Stimulated activated CD4-positive, alpha-beta T cell treated with anti-CD3 and anti-CD28 coated beads, Interleukin-15, amount 100 ng/mL, for 1 hour (primary cell): Measurements from ENCODE around the gene SMAD9.

ENCODE experiments used
- DNase-seq, 2 donors: peaks; one replicate each; pipeline ENCODE4 v3.0.0-alpha.2; 2020; ENCODE audit warnings: low read depth in 1 of 2, low spot score in 1 of 2

Gene SMAD9

DNA sequence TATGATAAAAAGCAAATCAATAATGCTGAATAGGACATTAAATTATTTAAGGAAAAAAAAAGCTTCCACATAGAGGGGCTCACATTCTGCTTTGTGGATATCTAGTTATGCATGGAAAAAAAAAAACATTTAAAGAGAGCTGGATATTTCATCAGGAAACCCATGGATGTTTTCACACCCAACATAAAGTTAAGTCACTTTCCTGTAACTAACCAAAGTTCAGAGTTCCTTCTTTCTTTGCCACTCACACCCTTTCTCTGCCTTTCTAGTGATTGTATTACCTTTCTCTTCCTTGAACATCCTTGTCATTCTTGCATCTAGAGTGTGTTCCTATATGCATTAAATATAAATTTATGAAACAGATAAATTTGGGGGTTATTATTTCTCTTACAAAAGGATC lies 53.8 kb downstream of the SMAD9 start:
- no peak for DNase-seq

DNA sequence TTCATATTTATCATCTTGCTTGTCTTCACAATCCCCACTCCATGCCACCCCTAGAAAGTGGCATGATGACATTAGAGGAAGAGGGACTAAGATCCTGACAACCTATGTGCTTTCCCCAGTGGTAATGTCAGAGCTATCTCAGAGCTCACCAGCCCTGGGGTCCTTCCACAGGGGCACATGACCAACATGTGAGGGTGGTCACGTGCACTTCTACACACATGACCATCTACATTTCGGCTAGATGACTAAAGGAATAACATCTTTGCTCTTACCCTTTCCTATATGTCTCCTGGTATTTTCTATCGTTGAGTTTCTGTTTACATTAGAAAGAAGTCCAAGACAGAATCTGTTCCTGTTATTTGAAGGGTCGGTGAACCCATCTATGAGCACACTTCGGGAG lies 54.8 kb downstream of the SMAD9 start:
- DNase-seq, result no peak

DNA sequence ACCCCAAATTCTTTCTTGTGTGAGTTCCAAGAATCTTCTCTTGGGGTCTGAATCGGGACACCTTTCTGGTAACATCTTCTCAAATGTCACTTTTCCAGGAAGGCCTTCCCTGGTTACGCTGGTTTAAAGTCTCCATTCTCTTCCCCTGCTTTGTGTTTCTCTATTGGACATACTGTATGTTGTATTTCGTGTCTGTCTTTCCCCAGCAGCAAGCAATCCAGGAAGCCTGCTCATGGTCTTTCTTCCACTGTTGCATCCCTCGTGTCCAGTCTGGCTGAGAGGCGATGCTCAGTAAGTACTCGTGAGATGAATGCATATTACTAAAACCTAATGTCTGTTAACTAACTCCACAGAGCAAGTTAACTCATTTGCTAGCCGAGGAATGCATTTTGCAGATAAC lies 57.3 kb downstream of the SMAD9 start:
- no peak for DNase-seq

DNA sequence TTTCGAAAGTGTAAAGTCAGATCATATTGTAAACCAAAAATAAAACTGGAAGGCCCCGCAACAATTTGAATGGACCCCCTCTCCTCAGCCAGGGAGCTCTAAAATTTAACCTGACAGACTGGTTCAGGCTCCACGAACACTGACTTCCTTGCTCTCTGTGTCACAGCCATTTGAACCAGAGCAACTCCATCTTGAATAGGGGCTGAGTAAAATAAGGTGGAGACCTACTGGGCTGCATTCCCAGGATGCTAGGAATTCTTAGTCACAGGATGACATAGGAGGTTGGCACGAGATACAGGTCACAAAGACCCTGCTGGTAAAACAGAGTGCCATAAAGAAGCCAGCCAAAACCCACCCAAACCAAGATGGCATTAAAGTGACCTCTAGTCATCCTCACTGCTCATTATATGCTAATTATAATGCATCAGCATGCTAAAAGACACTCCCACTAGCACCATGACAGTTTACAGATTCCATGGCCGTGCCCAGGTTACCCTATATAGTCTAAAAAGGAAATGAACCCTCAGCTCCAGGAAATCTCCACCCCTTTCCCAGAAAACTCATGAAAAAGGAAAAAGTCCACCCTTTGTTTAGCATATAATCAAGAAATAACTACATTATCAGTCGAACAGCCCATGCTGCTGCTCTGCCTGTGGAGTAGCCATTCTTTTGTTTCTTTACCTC lies 57.9 kb downstream of the SMAD9 start:
- DNase-seq, result no peak

DNA sequence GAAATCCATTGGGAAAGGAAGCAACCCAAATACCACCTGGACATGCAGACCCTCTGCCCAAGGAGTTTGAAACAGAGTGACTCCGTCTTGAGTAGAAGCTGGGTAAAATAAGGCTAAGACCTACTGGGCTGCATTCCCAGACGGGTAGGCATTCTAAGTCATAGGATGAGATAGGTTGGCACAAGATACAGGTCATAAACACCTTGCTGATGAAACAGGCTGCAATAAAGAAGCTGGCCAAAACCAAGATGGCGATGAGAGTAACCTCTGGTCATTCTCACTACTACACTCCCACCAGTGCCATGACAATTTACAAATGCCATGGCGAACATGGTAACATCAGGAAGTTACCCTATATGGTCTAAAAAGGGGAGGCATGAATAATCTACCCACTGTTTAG lies 60.8 kb downstream of the SMAD9 start:
- DNase-seq, result no peak

DNA sequence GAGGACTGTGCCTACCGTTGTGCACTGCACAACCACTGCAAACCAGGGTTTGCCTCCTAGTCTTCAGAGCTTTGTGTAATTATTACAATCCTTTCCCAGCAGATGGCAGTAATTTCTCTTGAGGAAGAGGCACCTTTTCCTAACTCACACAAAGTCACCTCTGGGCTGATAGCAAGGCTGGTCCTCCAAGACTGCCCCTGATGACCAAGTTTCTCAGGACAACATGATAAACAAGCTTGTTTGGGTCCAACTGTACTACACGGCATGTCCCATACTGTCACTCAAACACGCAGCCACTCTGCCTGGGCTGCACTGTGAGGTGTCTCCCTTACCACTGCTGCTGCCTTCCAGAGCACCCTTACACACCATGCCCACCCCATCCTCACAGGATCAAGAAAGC lies 61.7 kb downstream of the SMAD9 start:
- no peak for DNase-seq

DNA sequence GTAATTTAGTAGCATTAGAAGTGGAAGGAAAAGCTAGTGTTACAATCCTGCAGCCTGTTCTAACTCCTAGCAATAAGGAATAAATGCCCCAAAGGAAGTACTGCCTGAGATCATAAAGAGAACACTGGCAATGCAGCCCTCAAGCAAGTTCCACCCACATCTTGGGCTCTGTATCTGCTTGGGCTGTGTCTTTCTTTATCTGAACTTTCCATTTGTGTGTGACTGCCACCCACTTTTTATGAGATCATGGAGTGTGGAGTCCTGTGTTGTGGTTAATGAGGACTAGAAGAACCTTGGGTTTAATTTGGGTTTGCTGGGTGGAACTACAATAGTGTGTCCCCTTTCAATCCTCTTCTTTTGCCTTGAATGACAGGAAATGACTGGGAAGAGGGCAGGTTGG lies 62.8 kb downstream of the SMAD9 start:
- DNase-seq, result no peak

DNA sequence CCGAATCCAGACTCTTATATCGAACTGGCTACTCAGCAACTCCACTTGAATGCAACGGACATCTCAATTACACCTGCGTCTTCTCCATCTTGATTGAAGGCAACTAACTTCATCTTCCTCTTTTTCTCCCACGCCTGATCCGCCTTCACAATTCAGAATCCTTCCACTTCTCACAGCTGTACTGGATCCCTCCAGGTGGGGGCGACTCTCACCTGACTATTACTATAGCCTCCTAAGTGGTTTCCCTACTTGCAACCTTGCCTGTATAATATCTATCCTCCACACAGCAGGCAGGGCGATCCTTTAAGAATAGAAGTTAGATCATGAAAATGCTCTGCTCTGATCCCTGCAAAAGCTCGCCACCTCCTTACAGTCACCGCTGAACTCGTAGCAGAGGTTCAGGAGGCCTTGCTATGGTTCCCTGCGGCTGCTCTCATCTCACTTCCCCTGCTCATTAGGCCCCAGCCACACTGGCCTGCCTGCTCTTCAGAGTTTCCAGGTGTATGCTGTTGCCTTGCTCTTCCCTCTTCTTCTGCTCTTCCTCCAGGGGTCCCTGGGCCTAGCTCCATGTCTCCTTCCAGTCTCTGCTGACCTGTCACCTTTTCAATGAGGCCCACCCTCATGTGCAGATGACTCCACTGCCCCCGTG lies 69.1 kb downstream of the SMAD9 start:
- DNase-seq, result no peak

DNA sequence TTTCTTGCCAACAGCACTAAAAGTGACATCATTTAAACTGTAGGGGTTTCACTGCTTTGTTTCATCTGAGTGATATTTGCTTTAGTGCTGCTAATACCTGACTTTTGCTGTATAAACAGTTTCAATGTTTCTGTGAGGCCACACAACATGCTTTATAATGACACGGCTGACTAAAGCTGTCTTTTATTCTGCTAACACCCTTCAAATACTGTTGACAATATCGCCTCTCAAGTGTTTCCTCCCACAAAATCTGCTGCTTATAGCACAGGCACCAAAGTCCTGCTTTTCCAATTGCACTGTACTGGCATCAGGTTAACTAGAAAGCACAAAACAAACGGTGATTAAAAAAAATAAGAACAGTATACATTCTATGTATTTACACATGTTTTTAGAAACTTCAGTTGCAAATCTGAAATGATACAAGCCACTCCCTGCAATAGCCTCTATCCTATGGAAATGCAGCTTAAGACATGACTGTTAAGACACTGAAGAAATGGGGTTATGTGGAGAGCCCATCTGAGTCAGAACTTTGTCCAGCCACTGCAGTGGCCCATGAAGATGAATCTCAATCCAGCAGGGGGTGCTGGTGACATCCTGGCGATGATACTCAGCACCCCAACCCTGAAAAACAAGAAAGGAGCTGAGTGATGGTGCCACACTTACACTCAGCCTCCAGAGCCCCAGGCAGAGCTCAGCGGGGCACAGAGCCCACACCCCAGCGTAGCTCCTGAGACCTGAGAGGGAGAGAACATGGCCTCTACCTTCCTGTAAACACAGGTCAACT lies 71.6 kb downstream of the SMAD9 start:
- no peak for DNase-seq

DNA sequence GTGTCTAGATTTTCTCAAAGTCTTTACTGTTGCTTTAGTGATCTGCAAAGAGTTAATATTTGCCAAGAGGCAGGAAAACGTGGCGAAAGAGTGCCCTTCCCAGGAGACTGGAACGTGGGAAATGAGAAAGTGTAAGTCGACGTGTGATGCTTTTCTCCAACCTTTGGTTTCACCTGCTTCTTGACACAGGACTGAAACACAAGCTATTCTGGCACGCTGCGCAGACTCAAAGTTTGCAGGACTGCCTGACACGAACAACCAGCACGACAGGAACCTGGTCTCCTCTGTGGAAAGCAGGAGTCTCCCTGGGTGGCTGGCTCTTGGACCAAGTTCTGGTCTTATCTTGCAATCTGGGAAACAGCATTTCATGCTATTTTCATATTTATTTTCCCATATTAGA lies 72.4 kb downstream of the SMAD9 start:
- DNase-seq, result no peak

DNA sequence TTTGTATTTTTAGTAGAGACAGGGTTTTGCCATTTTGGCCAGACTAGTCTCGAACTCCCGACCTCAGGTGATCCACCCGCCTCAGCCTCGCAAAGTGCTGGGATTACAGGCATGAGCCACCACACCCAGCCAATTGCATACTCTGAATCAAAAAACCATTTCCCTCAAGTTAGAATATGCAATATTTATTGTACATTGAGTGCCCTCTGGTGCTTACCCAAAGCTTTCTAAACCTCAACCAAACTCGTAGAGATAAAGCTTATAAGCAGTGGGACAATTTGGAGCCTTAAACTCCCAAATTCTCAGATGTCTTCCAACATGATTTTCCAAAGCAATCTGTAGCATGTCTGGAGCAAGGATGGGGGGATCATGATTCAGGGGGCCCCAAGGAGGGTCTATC lies 78.6 kb downstream of the SMAD9 start:
- DNase-seq, result no peak

DNA sequence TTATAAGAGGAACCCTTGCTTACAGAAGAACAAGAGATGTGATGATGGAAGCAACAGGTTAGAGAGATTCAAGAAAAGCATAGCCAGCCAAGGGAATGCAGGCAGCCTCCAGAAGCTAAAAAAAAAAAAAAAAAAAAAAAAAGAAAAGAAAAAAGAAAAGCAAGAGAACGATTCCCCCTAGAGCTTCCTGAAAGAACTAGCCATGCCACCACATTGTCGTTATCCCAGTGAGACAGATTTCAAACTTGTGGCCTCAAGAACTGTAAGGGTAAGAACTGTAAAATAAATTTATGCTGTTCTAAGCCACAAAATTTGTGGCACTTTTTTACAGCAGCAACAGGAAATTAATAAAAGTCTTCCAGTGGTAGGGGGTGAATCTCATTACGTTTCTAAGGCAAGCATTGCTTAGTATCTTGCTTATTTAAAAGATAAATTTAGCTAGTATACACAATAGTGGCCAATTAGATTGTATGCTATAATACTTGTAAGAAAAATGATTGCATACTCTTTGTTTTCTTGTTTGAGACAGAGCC lies 79.3 kb downstream of the SMAD9 start:
- DNase-seq, result no peak

DNA sequence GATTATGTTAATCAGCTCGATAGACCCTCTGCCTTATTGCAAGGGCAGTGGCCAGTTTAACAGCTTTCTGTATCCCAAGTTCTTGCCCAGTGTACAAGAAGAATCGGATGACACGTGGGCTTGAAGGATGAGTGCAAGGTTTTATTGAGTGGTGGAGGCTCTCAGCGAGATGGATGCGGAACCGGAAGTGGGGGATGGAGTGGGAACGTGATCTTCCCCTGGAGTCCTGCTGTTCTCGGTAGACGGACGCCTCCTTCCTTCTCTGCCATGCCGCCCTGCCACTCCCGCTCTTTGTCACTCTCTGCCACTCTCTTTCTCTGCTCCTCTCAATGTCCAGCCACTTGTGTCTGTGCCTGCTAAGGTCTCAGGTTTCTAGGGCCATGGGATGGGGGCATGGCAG lies 80.1 kb downstream of the SMAD9 start:
- no peak for DNase-seq

DNA sequence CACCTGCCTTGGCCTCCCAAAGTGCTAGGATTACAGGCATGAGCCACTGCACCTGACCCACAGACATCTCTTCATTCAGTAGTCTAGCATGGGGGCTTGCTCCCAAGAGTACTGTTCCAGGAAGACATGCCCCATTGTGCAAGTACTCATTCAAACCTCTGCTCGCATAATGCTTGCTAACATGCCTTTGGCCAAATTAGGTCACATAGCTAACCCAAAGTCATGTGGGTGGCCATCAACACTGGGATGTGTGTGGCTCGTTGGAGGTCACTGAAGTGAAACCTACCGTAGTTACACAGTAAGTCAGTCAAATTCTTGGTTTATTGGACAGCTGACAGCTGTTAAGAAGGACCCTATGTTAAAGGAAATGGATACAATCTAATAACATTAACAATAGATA lies 80.8 kb downstream of the SMAD9 start:
- DNase-seq, result no peak

DNA sequence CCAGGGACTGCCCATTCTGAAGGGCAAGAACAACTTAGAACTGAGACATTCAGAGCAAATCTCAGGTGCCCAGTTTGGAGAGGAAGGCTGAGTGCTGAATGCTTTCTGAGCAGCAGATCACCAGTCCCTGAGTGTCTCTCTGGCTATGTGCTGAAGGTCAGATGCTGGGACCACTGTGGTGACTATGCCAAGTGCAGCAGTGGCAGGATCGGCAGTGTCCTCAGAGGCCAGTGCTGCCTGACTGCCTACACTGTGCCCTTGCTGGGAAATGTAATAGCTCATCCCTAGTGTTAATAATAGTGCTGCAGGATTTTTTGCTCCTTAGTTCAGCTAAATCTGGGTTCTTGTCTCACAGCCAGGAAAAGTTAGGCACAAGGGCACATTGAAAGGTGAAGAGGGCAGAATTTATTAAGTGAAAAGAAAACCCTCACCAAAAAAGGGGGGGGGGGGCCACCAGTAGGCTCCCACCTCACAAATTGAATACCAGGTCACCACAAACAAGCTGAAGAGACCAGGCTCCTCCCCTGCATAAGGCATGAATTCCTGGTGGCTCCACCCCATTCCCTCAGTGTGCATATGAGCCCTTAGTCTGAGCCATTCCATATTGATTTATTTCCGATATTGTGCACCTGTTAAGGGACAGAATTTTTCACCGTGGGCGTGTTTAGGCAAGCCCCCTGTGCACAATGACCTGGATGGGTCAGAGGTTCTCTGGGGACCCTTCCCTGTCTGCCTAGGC lies 82.5 kb downstream of the SMAD9 start:
- no peak for DNase-seq

DNA sequence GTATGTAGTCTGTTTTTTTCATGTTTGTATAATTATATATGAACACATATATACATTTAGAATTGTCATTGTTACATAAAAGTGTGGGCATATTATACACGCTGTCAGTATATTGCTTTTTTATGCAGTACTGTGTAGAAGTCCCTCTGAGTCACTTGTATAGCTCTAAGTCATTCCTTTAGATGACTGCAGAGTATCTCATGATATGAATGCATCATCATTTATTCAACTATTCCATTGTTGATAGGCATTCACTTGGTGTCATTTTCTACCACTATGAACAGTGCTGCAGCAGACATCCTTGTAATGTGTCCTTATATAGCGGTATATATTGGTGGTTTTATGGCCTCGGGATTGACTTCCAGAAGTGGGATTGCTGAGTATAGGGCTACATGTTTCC lies 85.7 kb downstream of the SMAD9 start:
- no peak for DNase-seq

DNA sequence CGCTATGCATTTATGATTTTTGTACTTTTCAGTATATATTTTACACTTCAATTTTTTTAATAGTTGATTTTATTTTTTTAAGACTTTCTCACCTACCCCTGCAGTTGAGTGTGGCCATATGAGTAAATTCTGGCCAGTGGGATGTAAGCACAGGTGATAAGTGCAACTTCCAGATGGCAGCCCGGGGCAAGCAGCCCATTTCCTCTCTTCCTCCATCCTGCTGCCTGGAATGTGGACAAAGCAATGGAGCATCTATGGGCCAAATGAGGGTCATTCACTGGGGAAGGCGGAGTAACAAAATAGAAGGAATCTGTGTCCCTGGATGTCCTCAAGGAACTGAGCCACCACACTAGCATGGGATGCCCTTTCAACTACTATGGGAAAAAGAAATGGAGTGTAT lies 88.7 kb downstream of the SMAD9 start:
- DNase-seq, result no peak

DNA sequence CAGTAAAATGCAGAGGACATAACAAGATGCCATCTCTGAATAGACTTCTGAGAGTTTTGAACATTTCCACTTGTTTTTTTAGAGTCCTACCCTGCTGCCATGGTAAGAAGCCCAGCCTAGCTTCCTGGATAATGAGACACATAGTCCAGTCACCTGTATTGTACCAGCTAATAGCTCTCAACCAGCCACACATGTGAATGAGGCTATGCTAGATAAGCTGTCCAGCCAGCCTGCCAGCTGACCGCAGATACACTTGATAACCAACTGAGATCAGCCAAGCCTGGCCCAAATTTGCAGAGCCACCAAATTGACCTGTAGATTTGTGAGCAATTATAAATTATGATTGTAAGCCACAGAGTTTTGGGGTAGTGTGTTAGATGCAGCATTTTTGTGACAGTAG lies 90.3 kb downstream of the SMAD9 start:
- DNase-seq, result no peak

DNA sequence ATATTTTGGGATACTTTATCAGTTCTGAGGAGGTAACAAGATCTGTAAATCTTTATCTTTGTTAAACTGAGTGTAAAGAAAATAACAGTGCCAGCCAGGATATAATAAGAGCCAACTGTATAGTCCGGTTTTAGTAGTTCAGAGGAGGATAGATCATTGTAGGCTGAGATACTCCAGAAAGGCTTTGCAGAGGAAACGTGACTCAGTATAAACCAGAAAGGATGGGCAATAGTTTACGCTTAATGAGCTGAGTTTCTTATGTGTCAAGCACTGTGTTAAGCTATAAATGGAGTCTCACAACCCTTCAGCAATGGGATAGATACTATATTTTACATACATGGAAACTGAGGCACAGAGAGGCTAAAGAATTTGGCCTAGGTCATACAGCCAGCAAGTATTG lies 97.3 kb downstream of the SMAD9 start:
- no peak for DNase-seq

DNA sequence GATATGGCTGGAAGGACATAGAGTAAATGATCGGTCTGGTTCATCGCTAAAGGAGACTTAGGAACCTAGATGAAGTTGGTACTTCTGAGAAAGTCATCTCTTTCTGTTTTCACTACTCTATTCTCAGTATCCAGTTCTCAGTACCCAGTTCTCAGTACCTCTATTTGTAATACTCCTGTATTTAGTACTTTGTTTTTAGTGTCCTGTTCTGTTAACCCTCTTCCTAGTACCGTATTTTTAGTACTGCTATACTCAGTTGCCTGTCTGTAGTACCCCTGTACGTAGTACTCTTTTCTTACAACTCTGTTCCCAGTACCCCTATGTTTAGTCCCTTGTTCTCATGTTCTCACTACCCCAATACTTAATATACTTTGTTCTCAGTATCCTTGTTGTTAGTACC lies 99.8 kb downstream of the SMAD9 start:
- no peak for DNase-seq

DNA sequence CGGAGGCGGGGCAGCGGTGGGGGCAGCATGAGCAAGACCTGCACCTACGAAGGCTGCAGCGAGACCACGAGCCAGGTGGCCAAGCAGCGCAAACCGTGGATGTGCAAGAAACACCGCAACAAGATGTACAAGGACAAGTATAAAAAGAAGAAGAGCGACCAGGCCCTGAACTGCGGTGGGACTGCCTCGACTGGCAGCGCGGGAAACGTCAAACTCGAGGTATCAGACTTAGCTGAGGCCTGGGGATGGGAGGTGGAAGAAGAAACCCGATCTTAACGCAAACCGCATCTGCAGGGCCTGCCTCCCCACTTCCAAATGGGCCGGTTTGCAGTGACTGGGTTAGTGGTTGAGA lies 100.3 kb downstream of the SMAD9 start:
- peak in 1 of 2 donors; percentile 2 for DNase-seq
